ENCODE data around the gene REM1. TPM values are rescaled to one million over a fixed set of nuclear protein-coding genes. Genes with fewer than 3 reads are reported as not detected.
A peak's percentile ranks its signal among the peaks of the same experiment; 100 is the strongest.
"Not testable (repeated sequence)": the region's sequence is repeated elsewhere in the genome, so short reads cannot be mapped to it uniquely, and the experiment has no call there.

REM1 gene
- total RNA-seq, 2 donors from 2014 or later = 3.0 to 3.1 TPM

GRCh38 chr20:31502884-31503673, 28.0 kb downstream of the REM1 start:
- TF ChIP-seq CTCF (IDR thresholded peaks at IDR 0.05) = peak; percentile 80 to 97
- H3K36me3 ChIP-seq, H3K27me3 ChIP-seq, H3K9me3 ChIP-seq, H3K27ac ChIP-seq, H3K4me3 ChIP-seq, H3K4me1 ChIP-seq: not testable (repeated sequence)
- peak; percentile 91 for DNase-seq (ENCODE audit: low spot score)

GRCh38 chr20:31505903-31506302, 30.8 kb downstream of the REM1 start:
- no peaks in the 10 kb centered on the region for H3K27me3 ChIP-seq
- DNase-seq (ENCODE audit: low spot score) = no peak
- no peaks in the 10 kb centered on the region for H3K36me3 ChIP-seq
- no peak overlapping the region for H3K4me3 ChIP-seq
- no peak for TF ChIP-seq CTCF (IDR thresholded peaks at IDR 0.05)
- no peaks in the 10 kb centered on the region for H3K4me1 ChIP-seq
- no peaks in the 10 kb centered on the region for H3K9me3 ChIP-seq
- H3K27ac ChIP-seq = no peak overlapping the region

GRCh38 chr20:31508517-31509244, 33.6 kb downstream of the REM1 start:
- no peak overlapping the region for H3K4me3 ChIP-seq
- no peak for DNase-seq (ENCODE audit: low spot score)
- H3K4me1 ChIP-seq = peaks cover 0 to under 1% of the 10 kb centered on the region in 2 donors
- H3K9me3 ChIP-seq = no peaks in the 10 kb centered on the region
- H3K27ac ChIP-seq = no peak overlapping the region
- H3K36me3 ChIP-seq = no peaks in the 10 kb centered on the region
- no peak for TF ChIP-seq CTCF (IDR thresholded peaks at IDR 0.05)
- H3K27me3 ChIP-seq = no peaks in the 10 kb centered on the region

GRCh38 chr20:31514154-31515071, 39.3 kb downstream of the REM1 start, which contains the start of gene HM13:
Gene HM13 (plus strand): TSS chr20:31514442. CDS start chr20:31514552, 110 bp downstream.
- H3K36me3 ChIP-seq = peaks cover 12% of the 10 kb centered on the region
- H3K4me1 ChIP-seq = peaks cover 0 to 32% of the 10 kb centered on the region in 2 donors
- H3K9me3 ChIP-seq = no peaks in the 10 kb centered on the region
- TF ChIP-seq CTCF (IDR thresholded peaks at IDR 0.05) = peak; percentile 99
- H3K27ac ChIP-seq = peak within 1 kb of the TSS; percentile 78 to 80
- peak within 1 kb of the TSS; percentile 81 to 95 for H3K4me3 ChIP-seq
- peak; percentile 93 for DNase-seq (ENCODE audit: low spot score)
- no peaks in the 10 kb centered on the region for H3K27me3 ChIP-seq

- no peaks in the 10 kb centered on the region for H3K27me3 ChIP-seq
- TF ChIP-seq CTCF (IDR thresholded peaks at IDR 0.05) = no peak
- H3K9me3 ChIP-seq = no peaks in the 10 kb centered on the region
- peak overlapping the region in 1 of 2 donors; percentile 80 for H3K27ac ChIP-seq
- peaks cover 0 to 32% of the 10 kb centered on the region in 2 donors for H3K4me1 ChIP-seq
- peak overlapping the region; percentile 81 to 95 for H3K4me3 ChIP-seq
- H3K36me3 ChIP-seq = peaks cover 12% of the 10 kb centered on the region
- DNase-seq (ENCODE audit: low spot score) = no peak
These were observed 40.1 kb downstream of the REM1 start for GRCh38 chr20:31515072-31515774.
